ENCODE results near the gene KRT4.

DNA sequence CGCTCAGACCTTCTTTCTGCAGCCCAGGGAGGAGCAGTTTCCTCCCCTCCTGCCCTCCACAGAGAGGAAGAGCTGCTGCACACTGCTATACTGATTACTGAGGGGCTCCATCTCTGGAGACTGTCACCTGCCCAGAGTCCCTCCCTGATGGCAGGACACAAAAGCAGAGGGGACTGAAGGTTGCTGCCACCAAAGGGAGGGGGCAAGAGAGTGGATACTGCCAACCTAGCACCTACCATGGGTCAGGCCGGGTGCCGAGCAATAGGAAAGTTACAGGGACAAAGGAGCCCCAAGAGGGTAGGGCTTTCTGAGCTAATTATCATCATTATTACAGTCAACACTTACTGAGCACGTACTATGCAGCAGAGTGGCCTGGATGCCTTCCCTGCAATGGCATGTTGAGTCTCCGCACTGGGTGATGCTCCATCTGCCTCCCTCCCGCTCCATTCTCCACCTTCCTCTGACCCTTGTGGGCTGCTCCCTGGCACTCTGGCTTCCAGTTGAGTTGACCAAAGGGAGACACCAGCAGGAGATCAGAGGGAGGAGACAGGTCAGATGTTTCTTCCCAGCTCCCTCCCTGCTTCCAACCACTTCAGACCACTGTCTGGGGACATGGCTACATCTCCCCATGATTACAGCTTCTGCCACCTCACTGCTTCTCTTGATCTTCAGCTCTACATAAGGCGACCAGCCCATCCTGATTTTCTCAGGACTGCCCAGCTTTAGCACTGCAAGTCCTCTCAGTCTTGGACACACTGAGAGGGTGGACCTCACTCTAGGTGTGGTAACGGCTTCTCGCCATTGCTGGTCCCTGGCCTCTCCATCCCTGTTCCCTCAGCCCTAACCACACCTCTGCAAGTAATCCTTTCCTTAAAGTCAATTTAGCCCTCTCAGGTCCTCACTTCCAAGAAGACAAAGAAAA is 22.8 kb upstream of the KRT4 start:
- TF ChIP-seq POLR2AphosphoS5 (IDR thresholded peaks at IDR 0.05; ENCODE audit: borderline replicate concordance, low read depth, low read length) (no peak), EZH2 (IDR thresholded peaks at IDR 0.05) (no peak), FOXP2 (optimal IDR thresholded peaks at IDR 0.05; ENCODE audit: control extremely low read depth, extremely low read length, insufficient read depth) (no peak)

All from SK-N-MC (cell line).